NCI-H187 treated with DMSO at 0.1 percent for 48 hours (cell line): ENCODE results near the gene AP5B1.

Experiments
- DNase-seq: peaks from one replicate; lab custom pipeline; 2025; lab: John Stamatoyannopoulos, UW

The AP5B1 gene

GRCh38 chr11:65801153-65801987 is 20.6 kb upstream of the AP5B1 start:
- DNase-seq: no peak

GRCh38 chr11:65798882-65799281 is 18.1 kb upstream of the AP5B1 start:
- DNase-seq: no peak

GRCh38 chr11:65797711-65798110 is 16.9 kb upstream of the AP5B1 start:
- no peak for DNase-seq

GRCh38 chr11:65796726-65797601 is 16.2 kb upstream of the AP5B1 start:
- no peak for DNase-seq

- no peak for DNase-seq
These were observed 14.1 kb upstream of the AP5B1 start for GRCh38 chr11:65794570-65795510.

GRCh38 chr11:65793625-65794400 is 13.0 kb upstream of the AP5B1 start:
- no peak for DNase-seq

- DNase-seq: no peak
These were observed 12.4 kb upstream of the AP5B1 start for GRCh38 chr11:65793144-65793581.

GRCh38 chr11:65792456-65792855 is 11.7 kb upstream of the AP5B1 start:
- DNase-seq: no peak

GRCh38 chr11:65791719-65792213 is 11.0 kb upstream of the AP5B1 start:
- no peak for DNase-seq

GRCh38 chr11:65790902-65791650 is 10.3 kb upstream of the AP5B1 start:
- no peak for DNase-seq

- DNase-seq: no peak
These were observed 9.5 kb upstream of the AP5B1 start for GRCh38 chr11:65790104-65790901.

GRCh38 chr11:65789230-65790103 is 8.7 kb upstream of the AP5B1 start:
- no peak for DNase-seq

GRCh38 chr11:65788821-65789220 is 8.0 kb upstream of the AP5B1 start:
- no peak for DNase-seq

- DNase-seq: no peak
These were observed 7.2 kb upstream of the AP5B1 start for GRCh38 chr11:65787649-65788622.

GRCh38 chr11:65786786-65787636 is 6.2 kb upstream of the AP5B1 start, which contains the start of gene OVOL1:
Gene OVOL1 (plus strand): TSS chr11:65787063. CDS start chr11:65787374, 311 bp downstream.
- no peak for DNase-seq
